NCI-H526 treated with DMSO at 0.1 percent for 48 hours (cell line): ENCODE measurements around the gene ASCC3.
"Not testable (repeated sequence)": the region's sequence is repeated elsewhere in the genome, so short reads cannot be mapped to it uniquely, and the experiment has no call there.

Source experiments
- DNase-seq: peaks from one replicate; lab custom pipeline; 2025; lab: John Stamatoyannopoulos, UW

ASCC3 gene

GRCh38 chr6:100803264-100804045, 77.7 kb downstream of the ASCC3 start:
- DNase-seq, result no peak

- DNase-seq, result no peak
Measured at GRCh38 chr6:100801036-100801435, 80.1 kb downstream of the ASCC3 start.

GRCh38 chr6:100796049-100796823, 84.9 kb downstream of the ASCC3 start:
- no peak for DNase-seq

- DNase-seq, result no peak
Measured at GRCh38 chr6:100790084-100790483, 91.0 kb downstream of the ASCC3 start.

GRCh38 chr6:100785982-100786381, 95.1 kb downstream of the ASCC3 start:
- DNase-seq, result no peak

- no peak for DNase-seq
Measured at GRCh38 chr6:100780648-100781047, 100.5 kb downstream of the ASCC3 start.

- peak; percentile 35 for DNase-seq
Measured at GRCh38 chr6:100775667-100776066, 105.5 kb downstream of the ASCC3 start.

- no peak for DNase-seq
Measured at GRCh38 chr6:100774681-100775080, 106.4 kb downstream of the ASCC3 start.

GRCh38 chr6:100768816-100769351, 112.2 kb downstream of the ASCC3 start:
- DNase-seq, result no peak

- no peak for DNase-seq
Measured at GRCh38 chr6:100763617-100764241, 117.4 kb downstream of the ASCC3 start.

- DNase-seq, result no peak
Measured at GRCh38 chr6:100761841-100762240, 119.3 kb downstream of the ASCC3 start.

- DNase-seq, result not testable (repeated sequence)
Measured at GRCh38 chr6:100758386-100758785, 122.7 kb downstream of the ASCC3 start.

GRCh38 chr6:100753421-100753820, 127.7 kb downstream of the ASCC3 start:
- DNase-seq, result no peak

GRCh38 chr6:100751590-100751989, 129.5 kb downstream of the ASCC3 start:
- DNase-seq, result no peak

- no peak for DNase-seq
Measured at GRCh38 chr6:100745419-100746041, 135.6 kb downstream of the ASCC3 start.

- no peak for DNase-seq
Measured at GRCh38 chr6:100740439-100740838, 140.7 kb downstream of the ASCC3 start.

GRCh38 chr6:100737720-100738119, 143.4 kb downstream of the ASCC3 start:
- DNase-seq, result not testable (repeated sequence)

- DNase-seq, result no peak
Measured at GRCh38 chr6:100731411-100731810, 149.7 kb downstream of the ASCC3 start.

GRCh38 chr6:100730001-100730980, 150.8 kb downstream of the ASCC3 start:
- DNase-seq, result no peak

- DNase-seq, result no peak
Measured at GRCh38 chr6:100726666-100727065, 154.5 kb downstream of the ASCC3 start.

GRCh38 chr6:100724696-100725095, 156.4 kb downstream of the ASCC3 start:
- no peak for DNase-seq
